ENCODE data around the gene FBN1.

Gene FBN1

GRCh38 chr15:48681353-48681752 is 35.8 kb upstream of the FBN1 start:
- TF ChIP-seq CTCF (IDR thresholded peaks at IDR 0.05; ENCODE audit: low read depth, low read length, missing control alignments) = no peak
- H3K4me3 ChIP-seq (ENCODE audit: low read depth, low read length) = no peak overlapping the region
- DNase-seq (ENCODE audit: low read depth) = no peak
- in situ Hi-C loops (cut with HindIII; ENCODE audit: low sequenced_read_pairs) = no loop called here

GRCh38 chr15:48680841-48681240 is 35.3 kb upstream of the FBN1 start:
- TF ChIP-seq CTCF (IDR thresholded peaks at IDR 0.05; ENCODE audit: low read depth, low read length, missing control alignments) = no peak
- DNase-seq (ENCODE audit: low read depth) = peak; percentile 55
- in situ Hi-C loops (cut with HindIII; ENCODE audit: low sequenced_read_pairs) = no loop called here
- H3K4me3 ChIP-seq (ENCODE audit: low read depth, low read length) = no peak overlapping the region

GRCh38 chr15:48679952-48680351 is 34.4 kb upstream of the FBN1 start:
- DNase-seq (ENCODE audit: low read depth) = no peak
- in situ Hi-C loops (cut with HindIII; ENCODE audit: low sequenced_read_pairs) = no loop called here
- no peak for TF ChIP-seq CTCF (IDR thresholded peaks at IDR 0.05; ENCODE audit: low read depth, low read length, missing control alignments)
- no peak overlapping the region for H3K4me3 ChIP-seq (ENCODE audit: low read depth, low read length)

- no peak for DNase-seq (ENCODE audit: low read depth)
- in situ Hi-C loops (cut with HindIII; ENCODE audit: low sequenced_read_pairs) = no loop called here
- H3K4me3 ChIP-seq (ENCODE audit: low read depth, low read length) = no peak overlapping the region
- TF ChIP-seq CTCF (IDR thresholded peaks at IDR 0.05; ENCODE audit: low read depth, low read length, missing control alignments) = no peak
These were observed 33.3 kb upstream of the FBN1 start for GRCh38 chr15:48678851-48679250.

GRCh38 chr15:48677821-48678220 is 32.3 kb upstream of the FBN1 start:
- DNase-seq (ENCODE audit: low read depth) = no peak
- H3K4me3 ChIP-seq (ENCODE audit: low read depth, low read length) = no peak overlapping the region
- TF ChIP-seq CTCF (IDR thresholded peaks at IDR 0.05; ENCODE audit: low read depth, low read length, missing control alignments) = no peak
- in situ Hi-C loops (cut with HindIII; ENCODE audit: low sequenced_read_pairs) = no loop called here

GRCh38 chr15:48675436-48675835 is 29.9 kb upstream of the FBN1 start:
- in situ Hi-C loops (cut with HindIII; ENCODE audit: low sequenced_read_pairs) = no loop called here
- no peak overlapping the region for H3K4me3 ChIP-seq (ENCODE audit: low read depth, low read length)
- DNase-seq (ENCODE audit: low read depth) = no peak
- no peak for TF ChIP-seq CTCF (IDR thresholded peaks at IDR 0.05; ENCODE audit: low read depth, low read length, missing control alignments)

GRCh38 chr15:48674876-48675275 is 29.4 kb upstream of the FBN1 start:
- TF ChIP-seq CTCF (IDR thresholded peaks at IDR 0.05; ENCODE audit: low read depth, low read length, missing control alignments) = no peak
- DNase-seq (ENCODE audit: low read depth) = no peak
- in situ Hi-C loops (cut with HindIII; ENCODE audit: low sequenced_read_pairs) = no loop called here
- H3K4me3 ChIP-seq (ENCODE audit: low read depth, low read length) = no peak overlapping the region
